ENCODE data around the gene CLEC4C. TPM values are rescaled to one million over a fixed set of nuclear protein-coding genes. Genes with fewer than 3 reads are reported as not detected.
"Not testable (repeated sequence)": the region's sequence is repeated elsewhere in the genome, so short reads cannot be mapped to it uniquely, and the experiment has no call there.

Gene CLEC4C
- total and polyA plus RNA-seq, 2 of the 8 experiments (the other 6 are each of a cell fraction or from before 2014, with no cell fraction given), result 0.76 TPM; not detected in 1

DNA sequence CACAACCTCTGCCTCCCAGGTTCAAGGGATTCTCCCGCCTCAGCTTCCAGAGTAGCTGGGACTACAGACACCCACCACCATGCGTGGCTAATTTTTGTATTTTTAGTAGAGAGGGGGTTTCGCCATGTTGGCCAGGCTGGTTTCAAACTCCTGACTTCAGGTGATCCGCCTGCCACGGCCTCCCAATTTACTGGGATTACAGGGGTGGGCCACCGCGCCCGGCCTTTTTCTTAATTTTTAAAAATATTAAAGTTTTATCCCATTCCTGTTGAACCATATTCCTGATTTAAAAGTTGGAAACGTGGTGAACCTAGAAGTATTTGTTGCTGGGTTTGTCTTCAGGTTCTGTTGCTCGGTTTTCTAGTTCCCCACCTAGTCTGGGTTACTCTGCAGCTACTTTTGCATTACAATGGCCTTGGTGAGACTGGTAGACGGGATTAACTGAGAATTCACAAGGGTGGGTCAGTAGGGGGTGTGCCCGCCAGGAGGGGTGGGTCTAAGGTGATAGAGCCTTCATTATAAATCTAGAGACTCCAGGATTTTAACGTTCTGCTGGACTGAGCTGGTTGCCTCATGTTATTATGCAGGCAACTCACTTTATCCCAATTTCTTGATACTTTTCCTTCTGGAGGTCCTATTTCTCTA, 41.8 kb upstream of the CLEC4C start, which contains the start of gene NANOG:
Gene NANOG (plus strand): TSS at position 519 of the 645 bp plus-strand sequence. CDS start 213 bp downstream, outside the sequence.
- H4K8ac ChIP-seq (ENCODE audit: extremely low read depth, insufficient read depth, low read length); H4K20me1 ChIP-seq (replicated peaks in 1 of 2; ENCODE audit: control insufficient read depth in 1 of 2, insufficient read depth in 2 of 2, low read length in 2 of 2); H3K79me1 ChIP-seq (ENCODE audit: low read depth, low read length); H2BK20ac ChIP-seq (ENCODE audit: low read length); H3K27me3 ChIP-seq (replicated peaks in 1 of 4; ENCODE audit: control insufficient read depth in 3 of 4, extremely low read depth in 1 of 4, insufficient read depth in 3 of 4, low read length in 3 of 4); H3K9me3 ChIP-seq (ENCODE audit: insufficient read depth in 2 of 2, low read depth in 1 of 2, low read length in 1 of 2); H2BK15ac ChIP-seq (ENCODE audit: low read length); H2AFZ ChIP-seq (ENCODE audit: low read length); H3K14ac ChIP-seq (ENCODE audit: insufficient read length); H3K23ac ChIP-seq (ENCODE audit: insufficient read length); H3K23me2 ChIP-seq (ENCODE audit: low read depth, low read length): not testable (repeated sequence)
- H3K18ac ChIP-seq (ENCODE audit: extremely low read depth, low read length), result peak within 1 kb of the TSS; percentile 72
- ChIA-PET CTCF (ENCODE audit: partially characterized antibody) (interaction anchor here (0.7 to 2.7 kb wide), 5 partner anchors 10 to 70 kb away, joined by 3 to 9 read pairs (median 3); no protein-coding TSS in a partner anchor), POLR2A (ENCODE audit: partially characterized antibody) (interaction anchor here (1.1 to 3.8 kb wide), 6 partner anchors 9 to 74 kb away, joined by 3 to 25 read pairs (median 9); no protein-coding TSS in a partner anchor)
- 17% methylated on average over 13 of the region's 13 CpGs; no CpG with 5 or more reads in 1 of the 2 experiments for WGBS, 2 experiments (ENCODE audit: extremely low coverage in 1 of 2, insufficient coverage in 1 of 2, insufficient read length in 1 of 2, insufficient replicate concordance in 2 of 2, low coverage in 1 of 2, low lambda C conversion rate in 2 of 2, missing lambda C conversion rate in 1 of 2)
- peak within 1 kb of the TSS; percentile 61 for H3K4ac ChIP-seq (replicated peaks; ENCODE audit: insufficient read length, low read depth, low read length)
- FAIRE-seq (peak; percentile 100), DNase-seq (ENCODE audit: low read depth in 1 of 2, low spot score in 2 of 2) (peak in 1 of 2 experiments; percentile 29)
- peak within 1 kb of the TSS; percentile 86; the same call in 1 of the 2 replicates for H2BK5ac ChIP-seq (ENCODE audit: low read depth, low read length)
- H2BK120ac ChIP-seq (replicated peaks; ENCODE audit: low read depth, low read length), result peak within 1 kb of the TSS; percentile 96
- H4K5ac ChIP-seq (ENCODE audit: insufficient read length, low read depth, low read length), result peak within 1 kb of the TSS; percentile 35
- peaks cover 5 to 26% (median 13%) of the 10 kb centered on the region in 4 experiments; a peak in 7 of 8 replicates for H3K36me3 ChIP-seq (ENCODE audit: control insufficient read depth in 2 of 4, insufficient read depth in 4 of 4, low read length in 3 of 4)
- peak within 1 kb of the TSS; percentile 32; the same call in 1 of the 2 replicates for H2BK12ac ChIP-seq (ENCODE audit: low read depth, low read length)
- peaks cover 15 to 52% of the 10 kb centered on the region in 2 experiments for H3K79me2 ChIP-seq (ENCODE audit: control insufficient read depth in 1 of 2, insufficient read depth in 2 of 2, low read length in 2 of 2)
- H3K9ac ChIP-seq (replicated peaks in 1 of 4; ENCODE audit: extremely low read depth in 1 of 4, low read depth in 3 of 4, low read length in 3 of 4), result peak within 1 kb of the TSS in 1 of 4 experiments; percentile 76; a peak in 2 of 7 replicates
- H4K91ac ChIP-seq (replicated peaks; ENCODE audit: insufficient read length, low read length), result peak within 1 kb of the TSS; percentile 96
- H3K4me3 ChIP-seq (ENCODE audit: extremely low read depth in 1 of 4, insufficient read depth in 2 of 4, low read depth in 3 of 4, low read length in 4 of 4), result peak within 1 kb of the TSS; percentile 57 to 84 (median 66)
- peak within 1 kb of the TSS; percentile 61 for H3K56ac ChIP-seq (replicated peaks; ENCODE audit: insufficient read length, low read depth, low read length)
- peaks cover 10 to 21% (median 14%) of the 10 kb centered on the region in 4 experiments for H3K4me1 ChIP-seq (replicated peaks in 1 of 4; ENCODE audit: control insufficient read depth in 3 of 4, insufficient read depth in 4 of 4, low read length in 3 of 4)
- TF ChIP-seq POU5F1 (IDR thresholded peaks at IDR 0.05; ENCODE audit: low read depth, low read length), result peak; percentile 78; the same call in 1 of the 2 replicates
- peak within 1 kb of the TSS; percentile 20; the same call in 1 of the 2 replicates for H3K27ac ChIP-seq (ENCODE audit: low read depth, low read length)
- peak within 1 kb of the TSS; percentile 72 to 83 for H3K4me2 ChIP-seq (ENCODE audit: insufficient read depth in 1 of 2, low read depth in 2 of 2, low read length in 2 of 2)
- H2AK5ac ChIP-seq (ENCODE audit: low read depth, low read length), result peak within 1 kb of the TSS; percentile 66; the same call in 1 of the 2 replicates
